AML-193 (cell line): Measurements from ENCODE around the gene THAP10.
"Not testable (repeated sequence)": the region's sequence is repeated elsewhere in the genome, so short reads cannot be mapped to it uniquely, and the experiment has no call there.

Source experiments
- DNase-seq, 2 experiments: peaks; one replicate each; lab custom pipeline; 2025; lab: John Stamatoyannopoulos, UW

The THAP10 gene

DNA sequence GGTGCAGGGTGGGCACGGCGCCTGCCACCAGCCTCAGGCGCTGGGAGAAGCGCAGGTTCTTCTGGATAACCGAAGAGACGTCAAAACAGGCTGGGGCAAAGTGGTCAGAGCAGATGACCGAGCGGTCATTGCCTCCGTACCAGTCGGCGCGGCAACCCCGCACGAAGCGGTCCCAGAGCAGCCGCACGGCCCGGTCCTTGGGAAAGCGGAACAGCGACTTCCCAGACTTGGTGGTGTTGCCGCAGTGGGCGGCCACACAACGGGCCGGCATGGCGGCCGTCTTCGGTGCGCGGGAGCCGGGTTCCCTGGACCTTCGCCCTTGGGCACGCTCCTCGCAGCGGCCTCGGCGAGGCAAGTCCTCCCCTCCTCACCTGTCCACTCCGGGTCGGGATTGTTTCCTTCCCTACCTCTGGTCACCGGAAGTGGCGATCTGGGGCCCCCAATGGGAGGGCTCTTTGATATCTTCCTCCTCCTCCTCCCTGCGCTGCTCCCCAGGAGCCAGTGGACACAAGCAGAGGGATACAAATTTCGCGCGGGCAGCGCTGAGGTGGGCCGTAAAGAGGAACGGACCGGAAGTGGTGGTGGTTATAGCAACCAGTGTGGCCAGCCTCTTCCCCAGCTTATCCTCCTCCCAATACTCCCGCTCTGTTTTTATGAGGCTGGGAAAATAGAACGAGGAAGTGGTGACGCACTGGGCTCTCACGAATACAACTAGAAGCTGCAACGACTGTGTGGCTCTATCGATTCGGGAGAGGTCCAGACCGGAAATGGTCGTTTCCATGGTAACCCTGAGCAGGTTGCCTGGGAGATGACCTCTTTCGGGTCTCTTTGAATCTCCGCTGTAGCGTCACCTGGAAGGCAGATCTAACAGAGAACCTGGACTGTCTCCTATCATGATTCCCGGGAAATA lies at the start of gene THAP10, which contains the start of gene LRRC49:
TSS of gene THAP10 (minus strand) at position 432 of the 910 bp plus-strand sequence. CDS start at position 271, 161 bp downstream.
TSS of gene LRRC49 (plus strand) at position 825 of the 910 bp plus-strand sequence. CDS start at position 894, 69 bp downstream.
- DNase-seq: no peak

DNA sequence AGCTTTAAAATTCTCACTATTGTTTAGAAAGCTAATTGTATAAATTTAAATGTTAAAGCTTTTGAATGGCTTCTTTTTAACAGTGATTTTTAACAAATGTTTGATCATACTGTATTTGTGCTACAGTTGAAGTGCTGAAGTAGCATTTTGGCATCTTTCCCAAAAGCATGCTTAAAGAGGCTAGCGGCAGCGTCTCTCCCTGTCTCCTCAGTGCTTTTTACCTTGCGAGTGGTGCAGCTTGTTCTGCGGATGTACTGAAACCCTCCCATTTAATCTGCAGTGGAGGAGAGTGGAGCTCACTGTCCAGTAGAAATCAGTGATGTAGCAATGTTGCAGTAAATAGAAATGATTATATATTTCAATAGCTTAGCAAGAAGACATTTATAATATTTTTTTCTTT lies 44.1 kb upstream of the THAP10 start:
- no peak for DNase-seq

DNA sequence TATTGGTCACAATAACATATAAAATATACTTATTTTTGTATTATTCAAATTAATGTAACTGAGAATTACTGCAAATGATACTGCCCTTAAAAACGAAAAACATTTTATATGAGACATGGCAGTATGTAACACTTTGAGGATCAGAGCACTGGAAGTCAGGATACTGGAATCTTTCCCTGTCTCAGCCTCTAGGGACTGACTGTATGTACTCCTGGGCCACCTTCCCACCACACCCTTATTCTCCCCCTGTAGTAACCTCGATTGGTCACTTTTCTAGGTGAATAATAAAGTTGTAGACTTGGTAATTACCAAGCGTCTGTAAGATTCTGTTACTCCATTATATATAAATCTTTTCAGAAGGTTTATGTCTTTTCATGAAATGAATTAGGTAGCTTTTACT lies 43.4 kb upstream of the THAP10 start:
- no peak for DNase-seq

DNA sequence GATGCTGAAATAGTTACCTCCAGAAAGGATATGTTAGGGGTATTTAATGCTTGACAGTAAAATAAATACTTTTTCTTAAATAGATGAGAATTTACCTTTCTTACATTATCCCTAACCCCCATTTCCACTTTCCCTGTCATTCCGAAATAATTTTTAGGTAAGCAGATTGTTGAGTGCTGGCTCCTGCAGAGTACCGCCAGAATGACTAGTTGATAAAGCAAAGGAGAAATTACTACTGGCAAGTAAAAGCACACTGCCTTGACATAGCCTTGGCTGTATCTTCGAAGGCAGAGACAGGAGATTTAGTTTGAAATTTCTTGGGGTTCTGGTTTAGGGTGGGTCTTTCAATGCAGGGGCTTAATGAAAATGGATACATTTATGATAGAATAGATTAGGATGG lies 41.2 kb upstream of the THAP10 start:
- DNase-seq: no peak

DNA sequence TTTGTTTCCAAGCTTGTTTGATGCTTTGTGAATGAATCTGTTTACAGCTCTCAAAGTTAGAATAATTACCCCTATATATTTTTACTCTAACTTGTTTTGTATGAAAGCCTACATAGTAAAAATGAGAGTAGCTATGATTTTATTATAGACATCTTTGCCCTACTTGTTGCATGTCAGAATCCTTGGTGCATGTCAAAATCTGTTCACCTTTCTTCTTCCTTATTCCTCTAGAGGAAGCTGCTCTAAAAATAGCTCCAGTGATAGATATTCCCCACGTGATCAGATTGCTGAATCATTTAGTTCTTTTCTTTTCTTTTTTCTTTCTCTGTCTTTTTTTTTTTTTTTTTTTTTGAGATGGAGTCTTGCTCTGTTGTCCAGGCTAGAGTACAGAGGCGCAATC lies 40.2 kb upstream of the THAP10 start:
- DNase-seq: no peak

DNA sequence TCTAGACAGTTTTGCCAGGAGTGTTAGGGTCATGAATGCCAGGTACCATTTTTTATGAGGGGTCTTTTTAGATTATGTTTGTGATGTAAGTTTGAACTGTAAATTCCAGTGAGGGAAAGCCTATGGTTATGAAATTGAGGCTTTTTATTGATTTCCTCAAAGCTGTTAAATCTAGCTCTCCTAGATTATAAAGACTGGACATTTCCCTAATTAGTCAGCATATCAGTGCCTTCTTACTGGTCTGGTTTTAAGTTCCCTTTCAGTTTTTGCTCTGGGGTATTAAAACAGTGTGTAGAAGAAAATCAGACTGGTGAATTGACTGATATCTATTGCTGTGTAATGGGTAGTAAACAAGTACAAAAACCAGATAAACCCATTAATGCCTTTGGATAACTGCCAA lies 39.6 kb upstream of the THAP10 start:
- no peak for DNase-seq

DNA sequence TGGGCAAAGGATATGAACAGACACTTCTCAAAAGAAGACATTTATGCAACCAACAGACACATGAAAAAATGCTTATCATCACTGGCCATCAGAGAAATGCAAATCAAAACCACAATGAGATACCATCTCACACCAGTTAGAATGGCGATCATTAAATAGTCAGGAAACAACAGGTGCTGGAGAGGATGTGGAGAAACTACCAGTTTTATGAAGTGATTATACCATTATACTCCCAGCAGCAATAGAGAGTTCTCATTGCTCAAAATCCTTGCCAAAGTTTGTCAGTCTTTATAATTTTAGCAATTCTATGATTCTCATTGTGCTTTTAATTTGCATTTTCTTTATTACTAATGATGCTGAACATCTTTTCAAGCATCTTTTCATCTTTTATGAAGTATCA lies 34.7 kb upstream of the THAP10 start:
- not testable (repeated sequence) for DNase-seq

DNA sequence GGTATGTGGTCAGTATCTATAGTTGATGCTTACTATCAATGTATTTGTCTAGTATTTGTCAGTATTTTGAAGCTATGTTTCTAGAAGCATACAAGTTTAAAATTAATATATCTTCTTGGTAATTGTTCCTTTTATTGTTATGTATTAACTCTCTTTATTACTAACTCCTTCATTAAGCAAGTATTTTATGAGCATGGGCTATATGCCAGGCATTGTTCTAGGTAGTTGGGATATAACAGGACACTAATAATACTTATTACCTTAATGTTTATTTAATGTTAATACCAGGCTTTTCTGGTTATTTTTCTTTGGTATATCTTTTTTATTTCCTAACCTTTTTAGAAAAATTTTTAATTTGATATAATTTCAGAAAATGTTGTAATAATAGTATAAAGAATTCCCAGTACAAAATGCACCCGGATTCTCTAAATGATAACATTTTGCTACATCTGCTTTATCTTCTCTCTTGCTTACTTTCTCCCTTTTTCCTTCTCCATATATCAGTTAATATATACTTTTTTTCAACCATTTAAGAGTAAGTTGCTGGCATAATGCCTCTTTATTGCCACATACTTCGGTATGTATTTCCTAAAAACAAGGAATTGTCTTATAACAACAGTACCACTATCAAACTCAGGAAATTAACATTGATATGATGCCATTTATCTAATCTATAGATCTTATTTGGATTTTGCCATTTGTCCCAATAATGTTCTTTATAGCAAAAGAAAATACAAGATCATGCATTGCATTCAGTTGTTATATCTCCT lies 31.3 kb upstream of the THAP10 start:
- DNase-seq: no peak

DNA sequence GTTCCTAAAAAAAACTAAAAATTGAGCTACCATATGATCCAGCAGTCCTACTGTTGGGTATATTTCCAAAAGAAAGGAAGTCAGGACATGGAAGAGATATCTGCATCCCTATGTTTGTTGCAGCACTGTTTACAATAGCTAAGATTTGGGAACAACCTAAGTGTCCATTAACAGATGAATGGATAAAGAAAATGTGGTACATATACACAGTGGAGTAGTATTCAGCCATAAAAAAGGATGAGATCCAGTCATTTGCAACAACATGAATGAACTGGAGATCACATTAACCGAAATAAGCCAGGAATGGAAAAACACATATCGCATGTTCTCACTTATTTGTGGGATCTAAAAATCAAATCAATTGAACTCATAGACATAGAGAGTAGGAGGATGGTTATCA lies 29.9 kb upstream of the THAP10 start:
- DNase-seq: no peak

DNA sequence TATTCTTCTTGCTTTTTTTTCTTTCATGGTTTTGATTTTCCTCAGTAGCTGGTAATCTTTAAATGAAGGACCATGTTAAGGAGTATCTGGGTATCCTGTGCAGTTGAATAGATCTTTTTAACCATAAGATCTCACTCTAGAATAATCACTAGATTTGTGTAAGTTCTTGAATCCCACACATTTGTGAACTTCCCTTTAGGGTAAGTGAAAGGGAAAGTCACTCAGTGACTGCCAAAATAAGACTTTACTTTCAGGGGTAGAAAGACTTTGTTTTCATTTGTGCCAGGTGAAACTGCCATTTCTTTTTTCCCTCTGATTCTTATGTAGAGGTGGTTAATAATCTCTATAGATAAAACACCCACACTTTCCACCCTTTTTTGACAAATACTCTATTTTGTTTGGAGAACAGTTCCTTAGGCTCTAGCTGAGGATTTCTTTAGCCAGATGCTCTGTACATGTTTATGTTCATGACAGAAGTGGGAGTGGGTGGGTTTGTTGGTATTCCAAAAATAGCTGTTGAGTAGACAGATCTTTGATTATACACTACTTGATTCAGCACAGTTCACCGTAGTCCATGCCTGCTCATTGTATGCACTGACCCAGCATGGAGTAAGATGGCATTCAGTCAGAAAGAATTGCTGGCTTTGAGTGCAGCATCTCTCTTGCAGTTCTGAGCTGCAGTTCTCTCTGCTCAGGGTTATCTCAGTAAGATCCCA lies 28.9 kb upstream of the THAP10 start:
- DNase-seq: no peak

DNA sequence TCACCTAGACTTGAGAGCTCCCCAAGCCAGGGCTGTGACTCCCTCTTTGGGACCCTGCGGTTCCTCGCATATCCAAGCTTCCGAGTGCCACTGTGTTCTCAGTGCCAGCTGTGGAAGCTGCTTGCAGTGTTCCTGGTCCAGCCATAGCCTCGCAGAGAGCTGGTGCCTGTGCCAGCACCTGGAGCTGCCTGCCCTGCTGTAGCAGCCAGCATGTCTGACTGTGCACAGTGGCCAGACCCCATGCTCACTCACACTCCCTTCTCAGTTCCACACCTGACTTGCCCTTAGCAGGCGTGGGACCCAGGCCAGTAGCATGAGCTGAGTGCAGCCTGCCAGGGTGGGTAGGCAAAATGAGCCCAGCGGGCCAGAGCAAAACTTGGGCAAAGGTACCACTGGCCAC lies 25.7 kb upstream of the THAP10 start:
- DNase-seq: no peak

DNA sequence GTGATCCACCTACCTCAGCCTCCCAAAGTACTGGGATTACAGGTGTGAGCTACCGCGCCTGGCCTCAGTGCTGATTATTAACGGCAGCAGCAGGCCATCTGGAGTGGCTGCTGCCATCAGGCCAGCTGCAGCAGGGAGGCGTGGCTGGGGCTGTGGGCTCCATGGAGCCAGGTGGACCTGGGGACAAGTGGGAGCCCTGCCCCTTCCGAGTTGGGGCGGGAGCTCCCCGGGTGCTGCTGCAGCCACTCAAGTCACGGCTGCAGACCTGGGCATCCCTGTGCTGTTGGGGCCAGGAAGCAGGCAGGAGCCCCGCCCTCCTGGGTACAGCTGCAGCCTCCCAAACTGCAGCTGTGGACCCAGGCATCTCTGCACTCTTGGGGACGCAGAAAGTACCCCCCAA lies 24.3 kb upstream of the THAP10 start:
- DNase-seq: no peak

DNA sequence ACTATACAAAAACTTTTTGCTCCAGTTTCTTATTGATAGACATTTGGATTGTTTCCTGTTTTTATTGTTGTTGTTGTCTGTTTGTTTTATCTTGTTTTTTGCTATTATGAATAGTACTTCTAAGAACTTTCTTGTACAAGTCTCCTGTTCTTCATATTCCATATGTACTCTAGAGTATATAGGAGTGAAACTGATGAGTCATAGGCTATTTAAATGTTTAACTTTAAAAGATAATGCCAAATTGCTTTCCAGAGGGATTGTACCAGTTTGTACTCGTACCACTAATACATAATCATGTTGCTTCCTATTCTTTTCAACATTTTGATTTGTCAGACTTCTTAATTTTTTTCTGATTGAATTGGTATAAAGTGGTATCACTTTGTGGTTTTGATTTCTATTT lies 20.0 kb upstream of the THAP10 start:
- DNase-seq: no peak

DNA sequence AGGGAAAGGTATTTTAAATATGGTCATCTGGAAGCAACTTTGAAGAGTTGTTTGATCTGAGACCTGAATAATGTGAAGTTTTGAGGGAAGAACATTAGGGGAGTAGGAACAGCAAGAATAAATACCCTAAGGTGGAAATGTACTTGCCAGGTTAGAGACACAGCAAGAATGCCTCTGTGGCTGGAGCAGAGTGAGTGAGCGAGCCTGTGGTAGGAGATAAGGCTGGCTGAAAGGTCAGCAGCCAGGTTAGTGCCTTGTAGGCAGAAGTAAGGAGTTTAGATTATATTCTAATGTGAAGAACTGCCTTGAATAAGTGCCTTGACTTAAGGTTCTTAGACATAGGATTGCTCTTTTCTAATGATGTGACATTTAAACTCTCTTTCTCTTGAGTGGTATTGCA lies 18.7 kb upstream of the THAP10 start:
- no peak for DNase-seq

DNA sequence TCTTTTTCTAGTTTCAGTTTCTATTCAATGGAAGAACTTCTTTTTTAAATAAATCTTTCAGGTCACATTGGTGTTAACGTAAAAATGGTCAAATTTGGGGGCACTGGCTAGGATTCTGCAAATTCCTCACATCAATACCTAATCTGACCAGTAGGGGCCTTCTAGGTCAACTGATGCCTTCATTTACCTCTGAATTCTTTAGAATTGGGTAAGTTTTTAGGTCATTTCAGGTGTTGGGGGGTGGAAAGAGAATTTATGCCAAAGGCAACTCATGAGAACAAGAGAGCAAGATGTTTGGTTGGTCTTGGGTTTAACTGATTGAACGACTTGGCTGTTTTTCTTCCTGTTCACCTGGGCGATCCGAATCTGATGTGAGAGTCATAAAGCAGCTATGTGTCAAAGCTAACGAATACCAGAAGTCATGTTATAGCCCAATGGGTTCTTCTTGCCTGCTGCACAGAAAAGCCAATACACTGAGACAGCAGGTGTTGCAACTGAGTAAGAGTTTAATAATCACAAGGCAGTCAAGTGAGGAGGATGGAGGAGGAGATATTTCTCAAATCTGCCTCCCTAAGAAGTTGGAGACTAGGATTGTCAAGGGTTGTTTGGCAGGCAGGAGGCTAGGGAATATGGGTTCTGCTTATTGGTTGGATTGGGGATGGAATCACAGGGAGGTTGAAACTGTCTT lies 15.7 kb upstream of the THAP10 start:
- DNase-seq: no peak

DNA sequence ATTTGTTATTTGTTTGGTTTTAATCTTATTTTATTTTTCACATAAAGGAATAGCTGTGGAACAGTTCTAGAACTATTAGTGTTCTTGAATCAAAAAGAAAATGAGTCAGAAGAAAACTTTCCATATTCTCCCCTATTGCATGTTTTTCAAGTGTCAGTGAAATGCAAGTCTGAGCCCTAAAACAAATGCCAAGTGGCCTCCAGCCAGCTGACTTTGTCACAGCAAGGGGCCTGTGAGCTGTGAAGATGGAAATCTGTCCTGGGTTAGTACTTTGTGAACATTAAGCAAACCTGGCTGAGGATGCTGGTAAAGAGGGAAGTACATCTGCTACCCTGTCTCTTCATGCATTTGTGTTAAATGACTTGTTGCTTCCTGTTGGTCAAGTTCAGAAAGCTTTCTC lies 14.6 kb upstream of the THAP10 start:
- no peak for DNase-seq

DNA sequence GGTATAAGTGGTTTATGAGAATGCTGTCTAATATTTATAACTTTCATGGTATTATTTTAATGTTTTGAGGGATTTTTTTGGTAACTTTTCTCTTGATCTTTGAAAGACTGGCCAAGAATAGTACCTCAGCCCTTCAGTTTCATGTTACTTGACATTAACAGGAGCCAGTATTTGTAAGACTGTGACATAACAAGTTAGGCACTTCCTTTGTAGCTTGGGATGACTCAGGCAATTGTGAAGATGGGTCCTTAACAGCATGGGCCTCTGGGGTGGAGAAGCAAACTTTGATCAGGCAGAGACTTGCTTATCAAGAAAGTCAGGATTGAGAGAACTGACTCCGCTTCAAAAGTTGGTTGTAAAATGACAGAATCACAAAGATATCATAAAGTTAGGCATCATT lies 9.9 kb upstream of the THAP10 start:
- DNase-seq: no peak

DNA sequence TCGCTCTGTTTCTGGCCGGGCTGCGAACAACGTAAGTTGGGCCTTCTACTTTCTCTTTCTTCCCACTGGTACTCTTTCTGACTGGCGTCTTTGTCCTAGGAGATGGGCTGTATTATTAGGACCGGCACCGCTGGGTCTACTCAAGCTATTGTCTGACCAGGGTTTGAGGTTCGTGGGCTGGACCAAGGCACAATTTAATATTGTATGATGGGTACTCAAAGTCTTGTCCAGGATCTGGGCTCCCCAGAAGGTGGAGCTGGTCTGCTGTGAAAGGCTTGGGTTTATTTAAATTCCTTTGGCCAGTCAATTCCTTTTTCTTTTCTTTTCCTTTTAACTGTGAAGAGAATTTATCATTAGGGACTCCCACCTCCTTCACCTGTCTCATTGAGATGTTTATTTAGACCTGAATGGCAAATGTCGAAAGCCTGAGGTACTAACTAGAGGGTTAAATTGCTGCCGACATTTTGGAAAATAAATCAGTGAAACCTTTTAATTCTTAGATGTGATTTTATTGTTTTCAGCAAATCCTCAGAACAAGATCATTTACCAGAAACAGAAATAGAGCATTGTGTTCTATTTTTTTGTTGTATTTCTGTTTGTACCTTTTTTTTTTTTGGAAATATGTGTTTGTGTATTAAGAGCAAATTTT lies 803 bp upstream of the THAP10 start:
- DNase-seq: no peak

DNA sequence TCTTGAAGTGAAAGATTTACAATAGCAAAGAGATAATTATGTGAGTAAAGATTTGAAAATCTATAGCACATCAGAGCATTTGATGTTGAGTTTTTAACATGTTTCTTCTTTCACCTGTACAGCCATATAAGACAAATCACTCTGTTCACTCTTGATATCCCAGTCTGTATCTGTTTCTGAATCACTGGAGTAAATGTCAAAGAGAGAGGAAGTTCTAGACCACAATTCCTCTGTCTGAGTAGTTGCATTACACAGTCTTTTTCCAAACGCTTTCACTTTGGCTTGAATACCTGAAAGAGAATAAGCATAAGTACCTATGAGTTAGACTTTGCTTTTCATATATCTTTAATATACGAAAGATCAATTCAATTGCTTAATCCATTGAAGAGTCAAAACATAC lies 9.9 kb downstream of the THAP10 start:
- DNase-seq: no peak

DNA sequence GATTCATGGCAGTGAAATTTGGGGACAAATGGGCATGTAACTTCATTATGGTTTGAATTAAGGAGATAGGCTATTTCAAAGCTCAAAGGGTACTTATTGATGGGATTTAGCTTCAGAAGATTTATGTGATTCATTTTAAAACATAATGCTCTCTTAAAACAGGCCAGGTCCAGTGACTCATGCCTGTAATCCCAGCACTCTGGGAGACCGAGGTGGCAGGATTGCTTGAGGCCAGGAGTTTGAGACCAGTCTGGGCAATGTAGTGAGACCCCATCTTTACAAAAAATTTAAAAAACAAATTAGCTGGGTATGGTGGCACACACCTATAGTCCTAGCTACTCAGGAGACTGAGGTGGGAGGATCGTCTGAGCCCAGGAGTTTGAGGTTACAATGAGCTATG lies 11.5 kb downstream of the THAP10 start:
- DNase-seq: no peak

DNA sequence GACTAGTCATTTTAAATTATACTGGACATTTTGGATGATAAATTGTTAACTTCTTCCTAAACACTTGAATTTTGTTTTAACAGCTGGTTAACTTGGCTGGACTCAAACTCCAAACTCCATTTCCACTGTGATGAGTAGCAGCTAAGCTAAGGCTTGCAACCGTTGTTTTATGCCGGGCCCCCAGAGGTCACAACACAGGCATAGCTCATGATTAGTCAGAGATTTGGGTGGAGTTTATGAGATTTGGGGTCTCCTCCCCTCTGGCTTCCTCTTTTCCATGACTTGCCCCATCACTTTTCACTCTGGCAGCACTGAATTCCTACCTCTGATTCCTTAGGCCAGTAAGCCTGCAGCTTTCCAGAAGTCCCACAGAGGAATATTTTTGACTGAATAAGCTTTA lies 12.8 kb downstream of the THAP10 start:
- no peak for DNase-seq
